ENCODE data around the gene EGFL6.
"Not testable (repeated sequence)": the region's sequence is repeated elsewhere in the genome, so short reads cannot be mapped to it uniquely, and the experiment has no call there.

The EGFL6 gene

GRCh38 chrX:13597874-13598273 lies 28.5 kb downstream of the EGFL6 start:
- peak; percentile 32 for DNase-seq (ENCODE audit: low read depth)

GRCh38 chrX:13598877-13599276 lies 29.5 kb downstream of the EGFL6 start:
- no peak for DNase-seq (ENCODE audit: low read depth)

GRCh38 chrX:13599491-13599890 lies 30.1 kb downstream of the EGFL6 start:
- no peak for DNase-seq (ENCODE audit: low read depth)

GRCh38 chrX:13605611-13606010 lies 36.2 kb downstream of the EGFL6 start:
- DNase-seq (ENCODE audit: low read depth): no peak

- DNase-seq (ENCODE audit: low read depth): no peak
These were observed 38.1 kb downstream of the EGFL6 start for GRCh38 chrX:13607331-13607995.

- no peak for DNase-seq (ENCODE audit: low read depth)
These were observed 38.6 kb downstream of the EGFL6 start for GRCh38 chrX:13607996-13608365.

GRCh38 chrX:13614154-13614553 lies 44.8 kb downstream of the EGFL6 start:
- no peak for DNase-seq (ENCODE audit: low read depth)

- no peak for DNase-seq (ENCODE audit: low read depth)
These were observed 50.8 kb downstream of the EGFL6 start for GRCh38 chrX:13620207-13620606.

- DNase-seq (ENCODE audit: low read depth): no peak
These were observed 53.1 kb downstream of the EGFL6 start for GRCh38 chrX:13622401-13622964.

- DNase-seq (ENCODE audit: low read depth): no peak
These were observed 57.9 kb downstream of the EGFL6 start for GRCh38 chrX:13627306-13627705.

- not testable (repeated sequence) for DNase-seq (ENCODE audit: low read depth)
These were observed 67.8 kb downstream of the EGFL6 start for GRCh38 chrX:13637224-13637623.

- DNase-seq (ENCODE audit: low read depth): no peak
These were observed 68.6 kb downstream of the EGFL6 start for GRCh38 chrX:13638021-13638420.

GRCh38 chrX:13638826-13639225 lies 69.4 kb downstream of the EGFL6 start:
- DNase-seq (ENCODE audit: low read depth): no peak

- DNase-seq (ENCODE audit: low read depth): not testable (repeated sequence)
These were observed 72.3 kb downstream of the EGFL6 start for GRCh38 chrX:13641684-13642083.

GRCh38 chrX:13645464-13646153 lies 76.2 kb downstream of the EGFL6 start:
- no peak for DNase-seq (ENCODE audit: low read depth)

- DNase-seq (ENCODE audit: low read depth): no peak
These were observed 76.8 kb downstream of the EGFL6 start for GRCh38 chrX:13646154-13646549.

GRCh38 chrX:13647709-13648212 lies 78.4 kb downstream of the EGFL6 start:
- DNase-seq (ENCODE audit: low read depth): no peak

- not testable (repeated sequence) for DNase-seq (ENCODE audit: low read depth)
These were observed 78.9 kb downstream of the EGFL6 start for GRCh38 chrX:13648336-13648735.

GRCh38 chrX:13649838-13650237 lies 80.4 kb downstream of the EGFL6 start:
- DNase-seq (ENCODE audit: low read depth): no peak

GRCh38 chrX:13650318-13650717 lies 80.9 kb downstream of the EGFL6 start:
- DNase-seq (ENCODE audit: low read depth): no peak

- DNase-seq (ENCODE audit: low read depth): no peak
These were observed 81.7 kb downstream of the EGFL6 start for GRCh38 chrX:13651150-13651549.

- no peak for DNase-seq (ENCODE audit: low read depth)
These were observed 82.9 kb downstream of the EGFL6 start for GRCh38 chrX:13652287-13652793.

Data from stromal cell of bone marrow (primary cell).